ENCODE measurements around the gene FGF18.
A peak's percentile ranks its signal among the peaks of the same experiment; 100 is the strongest.
"Not testable (repeated sequence)": the region's sequence is repeated elsewhere in the genome, so short reads cannot be mapped to it uniquely, and the experiment has no call there.

Gene FGF18

GRCh38 chr5:171388816-171389168, 30.7 kb upstream of the FGF18 start:
- Mint-ChIP-seq H3K36me3 (ENCODE audit: insufficient read depth) (peaks cover 61% of the 10 kb centered on the region), H3K27ac (ENCODE audit: low read depth) (peak overlapping the region; percentile 97), H3K4me3 (peak overlapping the region; percentile 85), H3K27me3 (no peaks in the 10 kb centered on the region), H3K4me1 (peaks cover 58% of the 10 kb centered on the region), H3K9me3 (no peaks in the 10 kb centered on the region)
- ATAC-seq (replicated peaks; ENCODE audit: extremely low read depth, poor library complexity, severe bottlenecking) = no peak
- DNase-seq (ENCODE audit: low spot score in 2 of 2) = no peak

GRCh38 chr5:171390883-171391677, 28.4 kb upstream of the FGF18 start:
- H3K27ac Mint-ChIP-seq (ENCODE audit: low read depth) = peak overlapping the region; percentile 87
- peak overlapping the region; percentile 85 for H3K4me3 Mint-ChIP-seq
- DNase-seq (ENCODE audit: low spot score in 2 of 2) = peak in 1 of 2 donors; percentile 14
- no peaks in the 10 kb centered on the region for H3K27me3 Mint-ChIP-seq
- peaks cover 83% of the 10 kb centered on the region for H3K36me3 Mint-ChIP-seq (ENCODE audit: insufficient read depth)
- H3K9me3 Mint-ChIP-seq = no peaks in the 10 kb centered on the region
- ATAC-seq (replicated peaks; ENCODE audit: extremely low read depth, poor library complexity, severe bottlenecking) = peak; percentile 9
- H3K4me1 Mint-ChIP-seq = peaks cover 65% of the 10 kb centered on the region

GRCh38 chr5:171391996-171392577, 27.4 kb upstream of the FGF18 start:
- Mint-ChIP-seq H3K36me3 (ENCODE audit: insufficient read depth) (peaks cover 87% of the 10 kb centered on the region), H3K4me3 (no peak overlapping the region), H3K4me1 (peaks cover 72% of the 10 kb centered on the region), H3K27ac (ENCODE audit: low read depth) (peak overlapping the region; percentile 71), H3K27me3 (no peaks in the 10 kb centered on the region), H3K9me3 (no peaks in the 10 kb centered on the region)
- DNase-seq (ENCODE audit: low spot score in 2 of 2) (no peak), ATAC-seq (replicated peaks; ENCODE audit: extremely low read depth, poor library complexity, severe bottlenecking) (no peak)

GRCh38 chr5:171392585-171393159, 26.8 kb upstream of the FGF18 start:
- DNase-seq (ENCODE audit: low spot score in 2 of 2) (no peak), ATAC-seq (replicated peaks; ENCODE audit: extremely low read depth, poor library complexity, severe bottlenecking) (no peak)
- Mint-ChIP-seq H3K4me3 (no peak overlapping the region), H3K27ac (ENCODE audit: low read depth) (peak overlapping the region; percentile 71), H3K36me3 (ENCODE audit: insufficient read depth) (peaks cover 87% of the 10 kb centered on the region), H3K27me3 (no peaks in the 10 kb centered on the region), H3K9me3 (no peaks in the 10 kb centered on the region), H3K4me1 (peaks cover 73% of the 10 kb centered on the region)

GRCh38 chr5:171395042-171395441, 24.4 kb upstream of the FGF18 start:
- H3K27ac Mint-ChIP-seq (ENCODE audit: low read depth) = no peak overlapping the region
- no peak overlapping the region for H3K4me3 Mint-ChIP-seq
- peaks cover 80% of the 10 kb centered on the region for H3K36me3 Mint-ChIP-seq (ENCODE audit: insufficient read depth)
- no peak for DNase-seq (ENCODE audit: low spot score in 2 of 2)
- H3K27me3 Mint-ChIP-seq = no peaks in the 10 kb centered on the region
- no peaks in the 10 kb centered on the region for H3K9me3 Mint-ChIP-seq
- ATAC-seq (replicated peaks; ENCODE audit: extremely low read depth, poor library complexity, severe bottlenecking) = no peak
- H3K4me1 Mint-ChIP-seq = peaks cover 59% of the 10 kb centered on the region

- not testable (repeated sequence) for H3K9me3 Mint-ChIP-seq; H3K4me3 Mint-ChIP-seq; H3K27me3 Mint-ChIP-seq; ATAC-seq (replicated peaks; ENCODE audit: extremely low read depth, poor library complexity, severe bottlenecking); H3K27ac Mint-ChIP-seq (ENCODE audit: low read depth); DNase-seq (ENCODE audit: low spot score in 2 of 2)
- peaks cover 43% of the 10 kb centered on the region for H3K4me1 Mint-ChIP-seq
- peaks cover 86% of the 10 kb centered on the region for H3K36me3 Mint-ChIP-seq (ENCODE audit: insufficient read depth)
These were observed 22.9 kb upstream of the FGF18 start for GRCh38 chr5:171396583-171396982.

GRCh38 chr5:171397190-171397589, 22.3 kb upstream of the FGF18 start:
- Mint-ChIP-seq H3K27ac (ENCODE audit: low read depth) (no peak overlapping the region), H3K9me3 (no peaks in the 10 kb centered on the region), H3K4me1 (peaks cover 41% of the 10 kb centered on the region), H3K27me3 (no peaks in the 10 kb centered on the region), H3K36me3 (ENCODE audit: insufficient read depth) (peaks cover 85% of the 10 kb centered on the region), H3K4me3 (no peak overlapping the region)
- ATAC-seq (replicated peaks; ENCODE audit: extremely low read depth, poor library complexity, severe bottlenecking) = no peak
- no peak for DNase-seq (ENCODE audit: low spot score in 2 of 2)

GRCh38 chr5:171397599-171397998, 21.8 kb upstream of the FGF18 start:
- no peak for DNase-seq (ENCODE audit: low spot score in 2 of 2)
- Mint-ChIP-seq H3K4me3 (no peak overlapping the region), H3K27ac (ENCODE audit: low read depth) (no peak overlapping the region), H3K27me3 (no peaks in the 10 kb centered on the region), H3K4me1 (peaks cover 37% of the 10 kb centered on the region), H3K36me3 (ENCODE audit: insufficient read depth) (peaks cover 82% of the 10 kb centered on the region), H3K9me3 (no peaks in the 10 kb centered on the region)
- no peak for ATAC-seq (replicated peaks; ENCODE audit: extremely low read depth, poor library complexity, severe bottlenecking)

- not testable (repeated sequence) for ATAC-seq (replicated peaks; ENCODE audit: extremely low read depth, poor library complexity, severe bottlenecking)
These were observed 20.8 kb upstream of the FGF18 start for GRCh38 chr5:171398660-171399059.

GRCh38 chr5:171400169-171400568, 19.3 kb upstream of the FGF18 start:
- ATAC-seq (replicated peaks; ENCODE audit: extremely low read depth, poor library complexity, severe bottlenecking) = no peak
- Mint-ChIP-seq H3K27ac (ENCODE audit: low read depth) (peak overlapping the region; percentile 66), H3K9me3 (no peaks in the 10 kb centered on the region), H3K36me3 (ENCODE audit: insufficient read depth) (peaks cover 63% of the 10 kb centered on the region), H3K4me3 (no peak overlapping the region), H3K27me3 (no peaks in the 10 kb centered on the region), H3K4me1 (peaks cover 25% of the 10 kb centered on the region)
- no peak for DNase-seq (ENCODE audit: low spot score in 2 of 2)

More at GRCh38 chr5:171398660-171399059, 20.8 kb upstream of the FGF18 start:
- Mint-ChIP-seq H3K36me3 (ENCODE audit: insufficient read depth) (peaks cover 73% of the 10 kb centered on the region), H3K27ac (ENCODE audit: low read depth) (peak overlapping the region; percentile 66), H3K4me3 (peak overlapping the region; percentile 16), H3K4me1 (peaks cover 26% of the 10 kb centered on the region)
- not testable (repeated sequence) for H3K27me3 Mint-ChIP-seq; DNase-seq (ENCODE audit: low spot score in 2 of 2); H3K9me3 Mint-ChIP-seq

- no peaks in the 10 kb centered on the region for H3K27me3 Mint-ChIP-seq
- H3K27ac Mint-ChIP-seq (ENCODE audit: low read depth) = no peak overlapping the region
- no peak for ATAC-seq (replicated peaks; ENCODE audit: extremely low read depth, poor library complexity, severe bottlenecking)
- no peak for DNase-seq (ENCODE audit: low spot score in 2 of 2)
- no peaks in the 10 kb centered on the region for H3K9me3 Mint-ChIP-seq
- peaks cover 27% of the 10 kb centered on the region for H3K4me1 Mint-ChIP-seq
- peaks cover 63% of the 10 kb centered on the region for H3K36me3 Mint-ChIP-seq (ENCODE audit: insufficient read depth)
- no peak overlapping the region for H3K4me3 Mint-ChIP-seq
These were observed 18.1 kb upstream of the FGF18 start for GRCh38 chr5:171401167-171401947.

GRCh38 chr5:171402751-171403150, 16.7 kb upstream of the FGF18 start:
- DNase-seq (ENCODE audit: low spot score in 2 of 2); ATAC-seq (replicated peaks; ENCODE audit: extremely low read depth, poor library complexity, severe bottlenecking); H3K27me3 Mint-ChIP-seq; H3K27ac Mint-ChIP-seq (ENCODE audit: low read depth); H3K9me3 Mint-ChIP-seq; H3K4me3 Mint-ChIP-seq: not testable (repeated sequence)
- Mint-ChIP-seq H3K4me1 (peaks cover 26% of the 10 kb centered on the region), H3K36me3 (ENCODE audit: insufficient read depth) (peaks cover 64% of the 10 kb centered on the region)
